ENCODE data around the gene GLT6D1. TPM values are rescaled to one million over a fixed set of nuclear protein-coding genes. Genes with fewer than 3 reads are reported as not detected.

GLT6D1 gene
- not detected in 2 replicates for total RNA-seq

GRCh38 chr9:135639196-135639595, at the start of gene GLT6D1:
Gene GLT6D1 (minus strand): TSS chr9:135639540. CDS start chr9:135639187, 353 bp downstream.

GRCh38 chr9:135662758-135663450, 23.6 kb upstream of the GLT6D1 start, which contains the start of gene LCN9:
Gene LCN9 (plus strand): TSS chr9:135663309. CDS start chr9:135663322, 13 bp downstream.

Other genes starting within 250 kb of the GLT6D1 start
- gene PPP1R26, start 159.8 kb downstream of the GLT6D1 start, total RNA-seq: 7.0 and 16.0 TPM in 2 replicates
- gene MRPS2, start 138.9 kb downstream of the GLT6D1 start, total RNA-seq: 36.0 and 39.9 TPM in 2 replicates
- gene LCN1, start 118.1 kb downstream of the GLT6D1 start, total RNA-seq: not detected in 2 replicates
- gene OBP2A, start 93.4 kb downstream of the GLT6D1 start, total RNA-seq: not detected in 2 replicates
- not detected in 2 replicates for gene PAEP, start 77.8 kb downstream of the GLT6D1 start, total RNA-seq
- gene LCN9, start 23.8 kb upstream of the GLT6D1 start, total RNA-seq: not detected in 2 replicates
- gene SOHLH1, start 59.9 kb upstream of the GLT6D1 start, total RNA-seq: not detected in 2 replicates
- not detected in 2 replicates for gene KCNT1, start 62.6 kb upstream of the GLT6D1 start, total RNA-seq